Head of caudate nucleus (tissue), 42 donors: ENCODE data around the gene PRKAR1B.
A peak's percentile ranks its signal among the peaks of the same experiment; 100 is the strongest.
"Not testable (repeated sequence)": the region's sequence is repeated elsewhere in the genome, so short reads cannot be mapped to it uniquely, and the experiment has no call there.

ENCODE experiments used
- DNase-seq, 42 donors: peaks; one replicate each; pipeline versions ENCODE4 v3.0.0 to v3.0.0-alpha.2; 2020 to 2021; ENCODE audit warnings: mixed read lengths in 7 of 42
- intact Hi-C: fragments of 100-400 bp; cut with DNase I; formaldehyde crosslinking; loops from one replicate; pipeline ENCODE4 v1.15.0; 2022

The PRKAR1B gene

DNA sequence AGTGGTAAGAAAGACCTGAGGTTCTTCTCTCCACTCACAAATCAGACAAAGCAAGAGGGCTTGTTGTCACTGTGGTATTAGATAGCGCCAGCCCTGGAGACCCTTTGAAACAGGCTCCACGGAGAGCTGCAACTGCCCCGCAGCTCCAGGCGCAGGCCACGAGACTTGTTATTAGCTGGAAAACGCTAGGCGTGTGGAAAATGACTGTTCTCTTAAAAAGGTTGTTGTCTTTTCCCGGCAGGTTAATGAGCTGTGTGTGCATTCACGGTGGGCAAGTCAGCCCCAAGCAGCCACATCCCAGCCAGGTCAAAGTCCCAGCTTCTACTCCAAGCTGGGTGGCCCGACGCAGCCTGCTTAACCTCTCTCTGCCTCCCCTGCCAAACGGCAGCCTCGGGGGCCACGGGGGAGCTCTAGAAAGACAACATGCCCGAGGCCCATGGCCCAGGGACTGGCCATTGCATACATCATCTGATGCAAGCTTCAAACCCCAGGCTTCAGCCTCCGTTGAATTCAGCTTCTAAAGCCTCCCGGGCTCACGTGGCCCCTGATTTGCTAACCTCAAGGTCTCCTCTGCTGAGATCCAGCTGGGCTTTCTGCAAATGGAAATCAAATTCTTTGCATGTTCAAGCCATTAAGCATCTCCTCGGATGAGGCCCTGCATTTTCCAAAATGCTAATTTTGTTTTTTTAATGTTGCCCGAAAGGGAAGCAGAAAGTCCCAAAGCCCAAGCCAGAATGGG, 61.9 kb downstream of the PRKAR1B start:
- peak in 1 of 42 donors; percentile 13 for DNase-seq
- intact Hi-C loops = no loop called here

DNA sequence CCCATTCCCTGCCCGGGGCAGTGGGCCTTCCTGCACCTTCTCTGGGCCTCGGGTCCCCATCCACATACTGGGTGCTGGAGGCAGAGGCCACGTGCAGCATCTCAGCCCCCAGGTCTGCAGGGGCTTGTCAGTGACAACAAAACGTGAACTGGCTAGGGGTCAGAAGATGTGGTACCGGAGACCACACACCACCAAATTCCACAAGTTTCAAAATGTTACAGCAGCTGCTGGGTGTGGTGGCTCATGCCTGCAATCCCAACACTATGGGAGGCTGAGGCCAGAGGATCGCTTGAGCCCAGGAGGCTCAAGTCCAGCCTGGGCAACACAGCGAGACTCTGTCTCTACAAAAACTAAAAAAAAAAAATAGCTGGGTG, 62.7 kb downstream of the PRKAR1B start:
- intact Hi-C loops = no loop called here
- DNase-seq = no peak

DNA sequence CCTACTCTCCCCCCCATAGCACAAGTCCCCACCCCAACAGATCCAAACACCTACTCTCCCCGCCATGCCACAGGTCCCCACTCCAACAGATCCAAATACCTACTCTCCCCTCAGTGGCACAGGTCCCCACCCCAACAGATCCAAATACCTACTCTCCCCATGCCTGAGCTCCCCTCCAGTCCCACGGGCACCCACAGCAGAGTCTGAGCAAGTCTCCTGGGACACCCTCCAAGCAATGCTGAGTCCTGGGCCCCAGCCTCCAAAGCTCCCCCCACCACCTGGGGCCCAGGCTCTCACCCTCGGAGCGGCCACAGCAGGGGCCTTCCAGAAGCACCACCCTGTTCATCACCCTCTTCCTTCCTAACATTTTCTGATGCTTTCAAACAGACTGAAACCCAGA, 64.5 kb downstream of the PRKAR1B start:
- no peak for DNase-seq
- intact Hi-C loops = no loop called here

DNA sequence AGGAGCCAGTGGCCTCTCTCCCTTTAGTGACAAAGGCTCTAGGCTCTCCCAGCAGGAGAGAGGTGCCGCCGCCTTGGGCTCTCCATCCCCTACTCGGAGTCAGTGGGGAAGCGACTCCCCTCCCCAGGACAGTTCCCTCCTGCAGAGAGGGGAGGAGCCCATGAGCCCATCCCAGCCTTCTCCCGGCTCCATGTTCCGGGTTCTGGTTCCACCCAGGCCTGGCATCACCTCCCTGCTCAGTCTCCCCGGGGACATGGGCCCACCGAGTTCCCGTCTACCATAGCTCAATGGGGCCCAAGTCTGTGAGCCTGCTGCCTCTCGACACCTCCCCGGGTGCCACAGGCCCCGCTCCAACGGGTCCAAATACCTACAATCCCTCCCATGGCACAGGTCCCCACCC, 67.1 kb downstream of the PRKAR1B start:
- DNase-seq = no peak
- intact Hi-C loops = no loop called here

DNA sequence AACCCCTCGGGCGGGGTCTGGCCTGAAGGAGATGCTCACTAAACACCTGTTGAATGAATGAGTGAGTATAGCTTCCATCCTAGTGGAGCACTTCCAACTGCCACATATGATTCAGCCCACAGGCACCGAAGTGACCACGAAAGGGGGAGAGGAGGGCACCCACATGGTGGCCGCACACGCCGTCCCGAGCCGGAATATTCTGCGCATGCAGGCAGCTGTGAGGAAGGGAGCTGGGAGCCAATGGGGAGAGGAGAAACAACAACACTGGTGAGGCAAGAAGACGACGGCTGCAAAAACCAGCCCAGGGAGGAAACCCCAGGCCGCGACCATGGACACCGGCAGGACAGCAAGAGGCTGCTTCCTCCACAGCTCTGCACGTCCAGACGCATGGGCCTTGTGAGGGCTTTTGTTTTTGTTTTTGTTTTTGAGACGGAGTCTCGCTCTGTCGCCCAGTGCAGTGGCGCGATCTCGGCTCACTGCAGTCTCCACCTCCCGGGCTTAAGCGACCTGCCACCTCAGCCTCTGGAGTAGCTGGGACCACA, 67.7 kb downstream of the PRKAR1B start:
- intact Hi-C loops = no loop called here
- DNase-seq = no peak

DNA sequence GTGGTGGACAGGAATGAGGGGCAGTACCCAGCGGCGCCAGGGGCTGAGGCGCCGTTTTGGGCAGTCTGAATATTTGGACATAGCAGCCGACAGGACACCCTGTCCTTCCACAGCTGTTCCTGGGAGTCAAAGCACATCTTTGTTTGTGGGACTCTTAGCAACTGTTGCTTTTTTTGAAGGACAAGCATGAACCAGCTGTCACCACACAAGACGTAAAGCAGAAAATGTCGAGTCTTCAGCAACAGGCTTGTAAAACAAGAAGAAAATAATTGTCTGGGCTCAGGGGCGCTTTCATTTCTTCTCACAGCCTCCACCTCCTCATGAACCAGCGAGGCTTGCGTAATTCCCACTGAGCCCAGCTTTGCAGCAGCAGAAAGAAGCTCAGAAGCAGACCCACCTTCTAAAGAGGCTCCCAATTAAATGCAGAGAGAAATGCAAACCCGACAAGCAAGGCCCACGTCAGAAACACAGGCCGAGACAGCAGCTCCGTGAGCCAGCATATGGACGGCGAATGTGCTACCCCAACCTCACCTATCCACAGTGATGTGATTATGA, 69.4 kb downstream of the PRKAR1B start:
- intact Hi-C loops = no loop called here
- DNase-seq = peak in 29 of 42 donors; percentile 25 to 68 (median 42)

DNA sequence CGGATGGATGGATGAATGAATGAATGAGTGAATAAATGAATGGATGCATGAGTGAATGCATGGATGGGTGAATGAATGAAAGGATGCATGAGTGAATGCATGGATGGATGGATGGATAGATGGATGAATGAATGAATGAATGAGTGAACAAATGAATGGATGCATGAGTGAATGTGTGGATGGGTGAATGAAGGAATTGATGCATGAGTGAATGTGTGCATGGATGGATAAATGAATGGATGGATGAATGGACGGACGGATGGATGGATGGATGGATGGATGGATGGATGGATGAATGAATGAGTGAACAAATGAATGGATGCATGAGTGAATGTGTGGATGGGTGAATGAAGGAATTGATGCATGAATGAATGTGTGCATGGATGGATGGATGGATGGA, 70.1 kb downstream of the PRKAR1B start:
- intact Hi-C loops, DNase-seq: not testable (repeated sequence)

DNA sequence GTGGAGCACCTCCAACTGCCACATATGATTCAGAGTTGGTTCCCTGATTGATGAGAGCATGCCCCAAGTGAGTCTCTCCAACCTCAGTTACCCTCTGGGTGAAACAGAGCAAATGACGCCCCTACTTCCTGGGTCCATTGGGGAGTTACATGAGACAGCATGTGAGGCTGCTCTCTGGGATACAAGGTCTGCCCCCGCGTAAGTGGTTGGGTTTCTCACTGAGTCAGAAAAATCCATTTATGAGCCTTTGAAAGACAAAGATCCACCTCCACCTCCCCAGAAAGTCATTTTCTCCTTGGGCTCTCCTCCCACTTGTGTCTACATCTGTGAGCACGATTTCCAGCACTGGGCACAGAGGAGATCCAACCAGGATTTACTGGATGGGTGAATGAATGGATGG, 71.3 kb downstream of the PRKAR1B start:
- DNase-seq = peak in 14 of 42 donors; percentile 12 to 70 (median 40)

DNA sequence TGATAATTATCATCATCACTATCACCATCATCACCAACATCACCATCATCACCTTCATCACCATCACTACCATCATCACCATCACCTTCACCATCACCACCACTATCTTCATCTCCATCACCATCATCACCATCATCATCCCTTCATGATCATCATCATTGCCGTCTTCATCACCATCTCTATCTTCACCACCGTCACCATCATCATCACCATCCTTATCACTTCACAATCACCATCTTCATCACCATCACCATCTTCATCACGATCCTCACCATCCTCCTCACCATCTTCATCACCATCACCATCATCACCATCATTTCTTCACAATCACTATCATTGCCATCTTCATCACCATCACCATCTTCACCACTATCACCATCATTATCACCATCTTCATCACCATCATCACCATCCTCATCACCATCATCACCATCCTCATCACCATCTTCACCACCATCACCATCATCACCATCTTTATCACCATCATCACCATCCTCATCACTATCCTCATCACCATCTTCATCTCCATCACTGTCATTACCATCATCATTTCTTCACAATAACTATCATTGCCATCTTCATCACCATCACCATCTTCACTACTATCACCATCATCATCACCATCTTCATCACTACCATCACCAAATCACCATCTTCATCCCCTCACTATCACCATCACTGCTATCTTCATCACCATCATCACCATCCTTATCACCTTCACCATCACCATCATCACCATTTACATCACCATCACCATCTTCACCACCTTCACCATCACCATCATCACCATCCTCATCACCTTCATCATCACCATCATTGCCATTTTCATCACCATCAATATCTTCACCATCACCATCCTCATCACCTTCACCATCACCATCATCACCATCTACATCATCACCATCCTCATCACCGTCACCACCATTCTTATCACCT, 73.0 kb downstream of the PRKAR1B start:
- DNase-seq = no peak
- intact Hi-C loops = no loop called here

More for the DNA sequence above, 71.3 kb downstream of the PRKAR1B start:
- intact Hi-C loops = no loop called here

DNA sequence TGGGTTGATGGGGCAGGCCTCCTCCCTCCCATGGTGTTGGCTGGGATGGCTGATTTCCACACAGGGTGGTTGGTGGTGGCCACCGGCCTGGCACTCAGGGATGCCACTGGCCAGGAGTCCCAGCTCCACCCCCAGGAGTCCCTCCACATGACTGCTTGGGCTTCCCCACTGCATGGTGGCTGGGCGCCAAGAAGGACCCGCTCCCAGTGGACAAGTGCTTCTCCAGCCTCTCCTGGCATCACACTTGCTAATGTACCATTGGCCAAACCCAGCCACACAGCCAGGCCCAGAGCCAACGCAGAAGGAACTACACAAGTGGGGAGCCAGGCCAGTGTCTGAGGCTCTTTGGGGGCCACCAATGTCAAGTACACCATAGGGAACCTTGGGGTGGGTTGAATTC, 74.2 kb downstream of the PRKAR1B start:
- DNase-seq = no peak
- intact Hi-C loops = no loop called here

DNA sequence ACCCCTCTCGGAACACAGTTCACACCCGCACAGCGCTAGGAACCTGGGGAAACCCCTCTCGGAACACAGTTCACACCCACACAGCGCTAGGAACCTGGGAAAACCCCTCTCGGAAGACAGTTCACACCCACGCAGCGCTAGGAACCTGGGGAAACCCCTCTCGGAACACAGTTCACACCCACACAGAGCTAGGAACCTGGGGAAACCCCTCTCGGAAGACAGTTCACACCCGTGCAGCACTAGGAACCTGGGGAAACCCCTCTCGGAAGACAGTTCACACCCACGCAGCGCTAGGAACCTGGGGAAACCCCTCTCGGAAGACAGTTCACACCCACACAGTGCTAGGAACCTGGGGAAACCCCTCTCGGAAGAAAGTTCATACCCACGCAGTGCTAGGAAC, 74.9 kb downstream of the PRKAR1B start:
- DNase-seq, intact Hi-C loops: not testable (repeated sequence)

DNA sequence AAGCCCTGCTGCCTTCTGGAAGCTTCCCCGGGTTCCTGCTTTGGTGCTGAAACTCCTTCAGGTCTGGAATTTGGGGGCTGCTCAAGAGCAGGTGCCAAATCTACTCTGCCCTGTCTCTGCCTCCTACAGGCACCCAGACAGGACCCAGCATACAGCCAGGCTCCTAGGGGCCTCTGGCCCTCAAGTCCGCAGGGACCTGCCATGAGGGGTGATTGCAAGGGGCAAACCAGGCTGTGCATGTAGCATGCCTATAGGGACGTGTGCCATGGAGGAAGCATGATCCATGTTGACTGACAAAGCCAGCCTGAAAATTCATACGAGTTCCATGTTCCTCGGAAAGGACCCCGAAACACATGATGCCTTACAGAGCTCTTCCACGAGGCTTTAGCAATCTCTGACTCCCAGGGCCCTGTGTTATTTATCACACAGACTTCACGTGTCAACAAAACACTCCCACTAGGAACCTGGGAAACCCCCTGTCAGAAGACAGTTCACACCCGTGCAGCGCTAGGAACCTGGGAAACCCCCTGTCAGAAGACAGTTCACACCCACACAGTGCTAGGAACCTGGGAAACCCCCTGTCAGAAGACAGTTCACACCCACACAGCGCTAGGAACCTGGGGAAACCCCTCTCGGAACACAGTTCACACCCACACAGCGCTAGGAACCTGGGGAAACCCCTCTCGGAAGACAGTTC, 75.9 kb downstream of the PRKAR1B start:
- DNase-seq = no peak
- intact Hi-C loops = no loop called here

DNA sequence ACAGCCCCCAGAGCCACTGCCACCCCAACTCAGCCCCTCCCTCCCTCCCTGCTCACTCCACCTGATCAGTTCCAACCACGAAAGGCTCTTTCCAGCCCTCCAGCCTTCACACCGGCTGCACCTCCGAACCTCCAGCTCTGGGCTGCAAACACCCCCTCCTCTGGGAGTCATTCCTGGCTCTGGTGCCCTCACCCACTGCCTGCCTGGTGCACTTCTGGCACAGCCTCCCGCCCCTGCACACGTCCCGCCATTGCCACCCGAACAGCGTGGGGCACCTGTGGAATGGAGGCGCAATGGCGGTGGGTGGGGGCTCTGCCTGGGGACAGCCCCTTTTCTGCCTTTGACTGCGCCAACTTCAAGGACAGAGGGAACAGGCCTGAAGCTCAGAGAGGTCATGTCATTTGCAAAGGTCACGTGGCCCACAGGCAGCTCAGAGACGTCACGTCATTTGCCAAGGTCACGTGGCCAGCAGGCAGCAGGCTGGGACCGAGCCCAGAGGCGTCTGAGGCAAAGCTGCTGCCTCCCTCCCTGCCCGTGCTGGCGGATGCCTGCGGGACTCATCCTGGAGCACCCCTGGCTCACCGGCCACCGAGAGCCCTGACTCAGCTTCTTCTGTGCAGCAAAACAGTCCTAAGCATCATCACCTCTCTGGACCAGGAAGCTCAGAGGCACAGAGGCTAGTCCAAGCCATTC, 76.6 kb downstream of the PRKAR1B start:
- DNase-seq = peak in 39 of 42 donors; percentile 24 to 81 (median 59)
- intact Hi-C loops = no loop called here

DNA sequence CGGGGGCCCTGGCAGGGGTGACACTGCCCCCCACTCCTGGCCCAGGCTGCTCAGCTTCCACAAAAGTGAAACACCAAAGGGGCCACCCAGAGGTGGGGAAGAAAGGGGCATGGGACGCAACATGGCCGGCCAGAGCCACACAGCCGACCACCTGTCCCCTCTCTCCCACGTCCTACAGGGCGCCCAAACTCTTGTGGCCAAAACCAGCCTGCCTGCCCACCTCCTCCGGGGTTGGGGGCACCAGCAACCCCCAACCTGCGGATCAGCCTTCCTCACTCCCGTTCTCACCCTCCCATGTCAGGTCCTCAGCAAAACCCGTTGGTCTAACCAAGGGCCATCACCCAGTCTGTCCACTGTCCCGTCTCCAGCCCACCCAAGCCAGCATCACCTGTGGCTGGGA, 80.1 kb downstream of the PRKAR1B start:
- DNase-seq = peak in 1 of 42 donors; percentile 18
- intact Hi-C loops = no loop called here

DNA sequence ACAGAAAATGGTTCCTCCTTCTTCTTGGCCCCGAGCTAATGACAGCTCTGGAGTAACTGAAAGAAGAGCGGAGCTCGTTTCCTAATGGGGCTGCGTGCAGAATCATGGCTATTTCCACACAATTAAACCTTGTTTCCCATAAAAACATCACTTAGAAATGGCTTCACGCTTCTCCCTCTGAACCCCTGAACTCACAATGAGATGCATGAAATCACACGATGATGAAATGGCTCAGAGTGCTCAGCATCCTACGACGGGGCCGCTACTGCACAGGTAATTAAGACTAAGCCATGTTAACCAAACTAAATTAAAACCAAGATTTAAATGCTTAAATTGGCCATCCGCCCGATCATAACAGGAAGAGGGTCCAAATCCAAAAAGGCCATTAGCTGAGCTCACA, 80.6 kb downstream of the PRKAR1B start:
- peak in 1 of 42 donors; percentile 5 for DNase-seq
- intact Hi-C loops = no loop called here

DNA sequence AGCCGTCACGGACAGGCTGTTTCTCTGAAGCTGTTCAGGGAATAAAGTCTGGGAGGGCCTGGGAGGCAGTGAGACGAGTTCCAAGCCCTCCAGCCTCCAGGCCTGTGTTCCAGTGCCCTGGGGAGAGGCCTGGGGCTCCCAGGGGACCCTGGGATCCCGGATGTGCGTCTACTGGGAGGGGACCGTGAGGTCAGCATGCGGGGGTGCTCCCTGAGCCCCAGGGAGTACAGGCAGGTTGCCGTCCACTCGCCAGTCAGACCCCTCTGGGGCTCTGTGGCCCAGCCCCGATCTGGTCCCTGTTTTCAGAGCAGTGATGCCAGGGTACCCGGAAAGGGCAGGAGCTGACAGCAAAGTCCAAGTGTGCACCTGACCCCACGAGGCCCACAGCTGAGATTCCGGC, 81.5 kb downstream of the PRKAR1B start:
- intact Hi-C loops = no loop called here
- DNase-seq = peak in 2 of 42 donors; percentile 10 to 29

DNA sequence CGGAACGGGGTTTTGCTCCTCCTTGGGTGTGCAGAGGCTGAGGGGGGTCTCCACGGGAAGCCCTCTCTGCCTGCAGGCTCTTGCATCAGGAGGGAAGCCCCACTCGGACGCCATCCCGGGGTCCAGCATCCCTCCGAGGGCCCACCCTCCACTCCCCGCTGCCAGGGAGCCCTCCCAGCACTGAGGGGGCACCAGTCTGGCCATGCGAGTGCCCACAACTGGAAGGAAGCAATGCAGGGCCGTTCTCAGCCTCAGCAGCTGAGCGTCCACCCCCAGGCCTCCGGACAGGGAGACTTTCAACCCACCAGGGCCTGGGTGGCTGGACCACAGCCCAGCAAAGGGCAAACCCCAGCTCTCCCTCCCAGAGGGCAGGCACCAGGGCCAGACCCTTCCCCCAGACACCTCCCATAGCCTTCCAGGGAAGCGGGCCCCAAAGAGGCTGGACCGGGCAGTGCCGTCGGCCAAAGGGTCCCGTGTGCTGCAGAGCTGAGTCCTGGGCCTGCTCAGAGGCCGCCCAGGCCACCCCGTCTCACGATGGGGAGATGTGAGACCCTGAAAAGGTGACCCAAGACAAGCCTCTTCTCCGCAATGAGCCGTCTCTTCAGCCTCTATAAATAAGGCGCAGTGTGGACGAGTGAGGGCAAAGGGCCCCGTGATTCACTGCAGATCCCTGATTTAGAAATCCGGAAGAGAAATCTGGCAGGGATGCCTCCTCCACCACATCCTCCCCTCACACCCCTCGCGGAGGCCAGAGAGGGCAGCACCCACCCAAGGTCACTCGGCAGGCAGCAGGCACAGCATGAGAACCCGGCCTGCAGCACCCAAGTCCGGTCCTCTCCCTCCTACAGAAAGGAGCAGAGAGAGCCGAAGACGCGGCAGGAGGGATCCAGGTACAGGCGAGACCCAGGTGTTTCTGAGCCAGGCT, 82.4 kb downstream of the PRKAR1B start:
- intact Hi-C loops = no loop called here
- peak in 3 of 42 donors; percentile 4 to 26 (median 8) for DNase-seq
